ENCODE data around the gene TPP2.

TPP2 gene

DNA sequence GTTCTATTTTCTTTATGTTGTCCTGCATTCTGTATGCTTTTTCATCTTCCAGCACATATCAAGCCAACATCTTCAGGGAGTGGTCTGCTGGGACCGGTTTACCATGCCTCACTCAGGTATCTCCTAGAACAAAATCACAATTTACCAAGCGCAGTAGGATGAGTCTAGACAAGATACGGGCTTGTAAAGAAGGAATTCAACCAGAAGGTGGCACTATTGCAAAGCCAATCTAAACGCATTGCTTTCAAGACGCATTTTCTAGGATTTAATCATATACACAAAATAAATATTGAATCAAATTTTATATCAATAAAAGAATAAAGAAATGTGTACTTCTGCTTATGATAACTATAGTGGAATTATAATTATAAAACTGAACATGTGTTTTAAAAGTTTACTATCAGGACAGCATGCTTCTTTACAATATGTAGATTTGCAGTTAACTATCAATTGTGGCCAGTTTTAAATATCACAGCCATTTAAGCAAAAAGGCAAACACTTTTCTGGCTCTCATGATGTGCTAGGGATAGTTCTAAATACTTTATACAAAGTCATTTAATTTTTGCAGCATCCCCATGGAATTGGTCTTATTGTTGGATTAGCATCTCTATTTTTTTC, 16.1 kb upstream of the TPP2 start:
- no peak for TF ChIP-seq ZFX (IDR thresholded peaks at IDR 0.05; ENCODE audit: borderline replicate concordance)
- TF ChIP-seq, protein P1, sequence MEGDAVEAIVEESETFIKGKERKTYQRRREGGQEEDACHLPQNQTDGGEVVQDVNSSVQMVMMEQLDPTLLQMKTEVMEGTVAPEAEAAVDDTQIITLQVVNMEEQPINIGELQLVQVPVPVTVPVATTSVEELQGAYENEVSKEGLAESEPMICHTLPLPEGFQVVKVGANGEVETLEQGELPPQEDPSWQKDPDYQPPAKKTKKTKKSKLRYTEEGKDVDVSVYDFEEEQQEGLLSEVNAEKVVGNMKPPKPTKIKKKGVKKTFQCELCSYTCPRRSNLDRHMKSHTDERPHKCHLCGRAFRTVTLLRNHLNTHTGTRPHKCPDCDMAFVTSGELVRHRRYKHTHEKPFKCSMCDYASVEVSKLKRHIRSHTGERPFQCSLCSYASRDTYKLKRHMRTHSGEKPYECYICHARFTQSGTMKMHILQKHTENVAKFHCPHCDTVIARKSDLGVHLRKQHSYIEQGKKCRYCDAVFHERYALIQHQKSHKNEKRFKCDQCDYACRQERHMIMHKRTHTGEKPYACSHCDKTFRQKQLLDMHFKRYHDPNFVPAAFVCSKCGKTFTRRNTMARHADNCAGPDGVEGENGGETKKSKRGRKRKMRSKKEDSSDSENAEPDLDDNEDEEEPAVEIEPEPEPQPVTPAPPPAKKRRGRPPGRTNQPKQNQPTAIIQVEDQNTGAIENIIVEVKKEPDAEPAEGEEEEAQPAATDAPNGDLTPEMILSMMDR (IDR thresholded peaks at IDR 0.05), result peak; percentile 85
- no peak overlapping the region for H3K27ac ChIP-seq

DNA sequence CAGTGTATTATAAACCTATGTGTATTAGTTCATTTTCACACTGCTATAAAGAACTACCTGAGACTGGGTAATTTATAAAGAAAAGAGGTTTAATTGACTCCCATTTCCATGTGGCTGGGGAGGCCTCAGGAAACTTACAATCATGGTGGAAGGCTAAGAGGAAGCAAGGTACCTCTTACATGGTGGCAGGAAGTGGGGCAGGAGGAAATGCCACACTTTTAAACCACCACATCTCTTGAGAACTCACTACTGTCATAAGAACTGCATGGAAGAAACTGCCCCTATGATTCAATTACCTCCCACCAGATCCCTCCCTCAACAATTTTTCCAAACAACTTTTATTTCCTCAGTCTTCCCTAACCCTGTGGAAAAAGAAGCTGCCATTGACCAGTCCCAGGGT, 14.5 kb upstream of the TPP2 start:
- H3K27ac ChIP-seq, result no peak overlapping the region
- TF ChIP-seq, protein P1 (IDR thresholded peaks at IDR 0.05), result no peak
- no peak for TF ChIP-seq ZFX (IDR thresholded peaks at IDR 0.05; ENCODE audit: borderline replicate concordance)

DNA sequence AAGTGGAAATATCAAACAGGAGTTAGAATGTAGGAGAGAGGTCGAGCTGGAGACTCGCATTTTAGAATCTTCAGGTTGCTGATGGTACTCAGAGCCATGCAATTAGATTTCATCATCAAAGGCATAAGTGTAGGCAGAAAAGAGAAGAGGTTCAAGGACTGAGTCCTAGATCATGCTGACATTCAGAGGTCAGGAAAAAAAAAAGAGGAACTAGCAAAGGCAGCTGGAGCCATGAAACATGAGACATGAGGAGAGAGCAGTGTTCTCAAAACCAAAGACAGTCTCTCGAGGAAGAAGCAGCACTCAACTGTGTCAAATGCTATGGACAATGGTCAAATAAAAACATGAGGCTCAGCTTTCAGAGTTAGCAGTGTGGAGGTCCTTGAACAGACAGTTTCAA, 12.4 kb upstream of the TPP2 start:
- TF ChIP-seq, protein P1 (IDR thresholded peaks at IDR 0.05), result no peak
- TF ChIP-seq ZFX (IDR thresholded peaks at IDR 0.05; ENCODE audit: borderline replicate concordance), result no peak
- no peak overlapping the region for H3K27ac ChIP-seq

DNA sequence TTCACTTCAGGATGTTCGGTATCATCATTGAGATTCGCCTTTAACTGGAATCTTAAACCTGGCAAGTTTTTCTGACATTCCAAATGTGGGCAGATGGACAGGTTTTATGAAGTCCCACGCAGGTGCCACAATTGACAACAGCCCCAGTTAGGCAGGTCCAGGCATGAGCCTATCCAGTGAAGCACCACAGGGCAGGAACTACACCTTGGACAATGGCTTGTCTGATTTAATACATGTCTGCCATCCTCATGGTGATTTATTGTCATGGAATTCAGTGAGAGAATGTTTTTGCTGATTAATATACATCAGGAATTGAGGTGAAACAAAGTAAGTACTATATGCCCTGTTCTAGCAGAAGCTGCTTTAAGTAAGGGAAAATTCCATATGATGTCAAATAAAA, 10.2 kb upstream of the TPP2 start:
- no peak for TF ChIP-seq ZFX (IDR thresholded peaks at IDR 0.05; ENCODE audit: borderline replicate concordance)
- TF ChIP-seq, protein P1 (IDR thresholded peaks at IDR 0.05), result no peak
- H3K27ac ChIP-seq, result no peak overlapping the region

DNA sequence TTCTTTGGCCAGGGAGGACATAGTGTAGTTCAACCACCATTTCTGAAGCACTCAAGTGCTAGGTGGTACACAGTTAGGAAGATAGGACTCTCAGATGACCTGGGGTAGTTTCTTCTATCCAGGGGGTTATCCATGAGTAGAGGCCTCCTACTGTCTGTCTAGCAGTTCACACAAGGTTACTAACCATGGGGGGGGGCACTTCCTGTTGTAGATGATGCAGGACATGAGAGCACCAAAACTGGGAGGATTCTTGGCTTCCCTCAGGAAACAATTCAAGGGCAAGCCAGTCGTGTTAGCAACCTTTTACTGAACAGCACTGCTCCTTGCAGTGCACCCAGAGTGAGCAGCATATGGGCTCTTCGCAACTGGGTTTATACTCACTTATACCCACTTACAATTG, 8.9 kb upstream of the TPP2 start:
- H3K27ac ChIP-seq, result no peak overlapping the region
- TF ChIP-seq ZFX (IDR thresholded peaks at IDR 0.05; ENCODE audit: borderline replicate concordance), result no peak
- TF ChIP-seq, protein P1 (IDR thresholded peaks at IDR 0.05), result no peak

DNA sequence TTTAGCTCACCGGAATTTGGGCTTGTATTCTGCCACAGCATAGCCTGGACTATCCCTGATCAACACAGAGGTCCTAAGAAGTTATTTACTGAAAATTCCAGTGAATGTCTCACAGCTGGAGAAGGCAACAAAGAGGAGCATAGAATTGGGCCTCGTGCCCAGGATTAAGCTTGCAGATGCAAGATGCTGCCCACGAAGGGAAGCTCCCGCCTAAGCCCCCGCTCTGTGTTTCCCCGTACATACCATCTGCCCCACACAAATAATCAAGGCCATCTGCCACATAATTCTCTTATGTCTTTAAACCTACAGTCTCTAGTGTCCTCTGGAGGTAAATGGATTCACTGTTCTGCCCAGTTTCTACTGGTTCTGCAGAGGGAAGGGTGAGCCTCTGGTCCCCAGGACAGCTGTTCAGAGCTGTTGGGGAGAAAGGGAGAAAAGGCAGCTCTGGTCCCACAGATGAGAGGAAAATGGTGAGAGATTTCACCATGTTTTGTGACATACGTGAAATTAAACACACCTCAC, 7.4 kb upstream of the TPP2 start:
- H3K27ac ChIP-seq, result no peak overlapping the region
- TF ChIP-seq ZFX (IDR thresholded peaks at IDR 0.05; ENCODE audit: borderline replicate concordance), result no peak
- TF ChIP-seq, protein P1 (IDR thresholded peaks at IDR 0.05), result no peak

DNA sequence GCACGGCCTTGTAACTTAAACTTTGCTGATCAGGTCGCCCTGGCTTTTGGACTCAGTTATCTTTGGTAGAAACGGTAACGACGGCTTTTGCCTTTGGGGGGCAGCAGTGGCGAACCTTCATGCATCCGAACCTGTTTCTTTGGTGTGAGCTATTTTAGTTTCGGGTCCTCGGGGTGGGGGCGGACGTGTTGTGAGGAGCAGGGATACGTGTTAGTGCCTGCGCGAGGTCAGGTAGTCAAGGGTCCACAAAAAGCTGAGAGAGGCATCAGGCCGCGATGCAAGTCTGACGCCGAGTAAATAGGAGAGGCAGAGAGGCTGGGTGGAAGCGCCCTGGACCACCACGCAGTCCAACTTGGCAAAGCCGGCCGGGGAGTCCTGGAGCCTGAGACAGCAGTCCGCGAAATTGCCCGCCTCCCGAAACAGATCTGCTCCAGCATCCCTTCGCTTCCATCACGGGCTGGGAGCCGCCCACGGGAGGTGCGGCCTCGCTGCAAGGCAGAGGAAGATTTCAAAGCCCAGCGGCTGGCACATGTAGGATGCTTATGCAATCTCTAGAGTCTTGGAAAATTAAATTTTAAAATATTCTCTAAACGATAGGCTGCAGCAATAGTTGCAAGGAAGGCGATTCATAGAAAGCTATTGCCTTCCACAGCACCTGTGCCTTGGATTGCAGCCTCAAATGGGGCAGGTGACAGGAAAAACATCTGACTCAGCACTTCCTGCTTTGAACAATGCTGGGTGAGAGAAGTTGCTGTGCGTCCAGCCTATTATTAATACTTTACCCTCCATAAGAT, 4.6 kb upstream of the TPP2 start:
- TF ChIP-seq, protein P1 (IDR thresholded peaks at IDR 0.05), result peak; percentile 83
- no peak for TF ChIP-seq ZFX (IDR thresholded peaks at IDR 0.05; ENCODE audit: borderline replicate concordance)
- H3K27ac ChIP-seq, result peak overlapping the region; percentile 60
